GM23338 (cell line): ENCODE results near the gene HACD3. TPM values are rescaled to one million over a fixed set of nuclear protein-coding genes. Genes with fewer than 3 reads are reported as not detected.

Experiments used
- ATAC-seq: fragments of 200-7000 bp; cut with Tn5 transposase; 3 replicates; pipeline ENCODE4 v1.9.1; 2020
- DNase-seq: peaks from one replicate; pipeline ENCODE4 v3.0.0-alpha.2; 2015; ENCODE audit warnings: low spot score
- H2AFZ ChIP-seq: fragments of 200-600 bp; sonication (generic); 2 replicates; pipeline ENCODE4 v1.8.0; 2016; ENCODE audit warnings: antibody characterized with exemption, mild to moderate bottlenecking, moderate library complexity
- H3F3A ChIP-seq: fragments of 200-600 bp; sonication (generic); replicated peaks from 2 replicates; pipeline ENCODE4 v1.8.0; 2017; ENCODE audit warnings: antibody characterized with exemption, mixed run types, low read depth
- H3K27ac ChIP-seq: fragments of 200-600 bp; sonication (generic); 2 replicates; pipeline ENCODE4 v1.6.1; 2016; ENCODE audit warnings: low read depth
- H3K27me3 ChIP-seq: fragments of 200-600 bp; sonication (generic); 2 replicates; pipeline ENCODE4 v1.8.0; 2016; ENCODE audit warnings: mild to moderate bottlenecking, mixed run types, moderate library complexity; ENCODE audit not compliant: insufficient read depth
- H3K36me3 ChIP-seq: fragments of 200-600 bp; sonication (generic); 2 replicates; pipeline ENCODE4 v1.8.0; 2016; ENCODE audit warnings: mild to moderate bottlenecking; ENCODE audit not compliant: insufficient read depth
- H3K4me1 ChIP-seq: fragments of 200-600 bp; sonication (generic); 2 replicates; pipeline ENCODE4 v1.8.0; 2016; ENCODE audit warnings: mild to moderate bottlenecking, moderate library complexity; ENCODE audit not compliant: insufficient read depth
- H3K4me2 ChIP-seq: fragments of 200-600 bp; sonication (generic); 2 replicates; pipeline ENCODE4 v1.7.1; 2017; ENCODE audit warnings: mixed run types
- H3K4me3 ChIP-seq: fragments of 200-600 bp; sonication (generic); 2 replicates; pipeline ENCODE4 v1.6.1; 2016; ENCODE audit warnings: mixed run types
- H3K79me2 ChIP-seq: fragments of 200-600 bp; sonication (generic); replicated peaks from 2 replicates; pipeline ENCODE4 v1.8.0; 2017; ENCODE audit warnings: mild to moderate bottlenecking; ENCODE audit not compliant: insufficient read depth
- H3K9me2 ChIP-seq: fragments of 200-600 bp; sonication (generic); 2 replicates; pipeline ENCODE4 v1.8.0; 2017; ENCODE audit not compliant: insufficient read depth
- H4K20me1 ChIP-seq: fragments of 200-600 bp; sonication (generic); replicated peaks from 2 replicates; pipeline ENCODE4 v1.8.0; 2017; ENCODE audit warnings: mild to moderate bottlenecking; ENCODE audit not compliant: insufficient read depth
- H3K27ac Mint-ChIP-seq: 2 replicates; pipeline ENCODE4 v1.8.0; 2020; ENCODE audit warnings: inconsistent platforms, mild to moderate bottlenecking, moderate library complexity, mixed read lengths
- H3K27me3 Mint-ChIP-seq: 3 replicates; pipeline ENCODE4 v1.8.0; 2022; ENCODE audit warnings: low read depth, mild to moderate bottlenecking, moderate library complexity, mixed read lengths, inconsistent platforms; ENCODE audit not compliant: insufficient read depth, poor library complexity
- H3K36me3 Mint-ChIP-seq: 3 replicates; pipeline ENCODE4 v1.8.0; 2021; ENCODE audit warnings: low read depth, mild to moderate bottlenecking, inconsistent platforms, moderate library complexity, mixed read lengths
- H3K4me1 Mint-ChIP-seq: 3 replicates; pipeline ENCODE4 v1.8.0; 2020; ENCODE audit warnings: mild to moderate bottlenecking, inconsistent platforms, mixed read lengths
- H3K4me3 Mint-ChIP-seq: 3 replicates; pipeline ENCODE4 v1.8.0; 2021; ENCODE audit warnings: moderate library complexity, mild to moderate bottlenecking, inconsistent platforms, mixed read lengths
- H3K9me3 Mint-ChIP-seq: 3 replicates; pipeline ENCODE4 v1.8.0; 2020; ENCODE audit warnings: moderate library complexity, mild to moderate bottlenecking, inconsistent platforms, mixed read lengths
- CREB1 ChIP-seq: fragments of 250-450 bp; sonication (Bioruptor Pico); IDR thresholded peaks from 2 replicates; pipeline ENCODE4 v1.5.0; 2020; ENCODE audit warnings: low read depth, mild to moderate bottlenecking, moderate library complexity
- CTCF ChIP-seq, 2 experiments: fragments of 200-600 bp in 1 of 2; sonication (generic) in 1 of 2; conservative IDR thresholded peaks; 2 replicates each; pipeline versions ENCODE4 v1.5.1 to v1.6.1; 2016 to 2017; ENCODE audit warnings: antibody characterized with exemption in 2 of 2, low read depth in 2 of 2, mild to moderate bottlenecking in 2 of 2, moderate library complexity in 1 of 2
- ETS1 ChIP-seq: IDR thresholded peaks from 2 replicates; pipeline ENCODE4 v1.6.1; 2016; ENCODE audit warnings: antibody characterized with exemption
- EZH2 ChIP-seq: fragments of 200-600 bp; sonication (generic); IDR thresholded peaks from one replicate; pipeline ENCODE4 v1.8.0; 2017; ENCODE audit warnings: antibody characterized with exemption, mild to moderate bottlenecking, low read depth; ENCODE audit not compliant: unreplicated experiment
- EZH2phosphoT487 ChIP-seq: fragments of 200-600 bp; sonication (generic); IDR thresholded peaks from one replicate; pipeline ENCODE4 v1.8.1; 2018; ENCODE audit warnings: antibody characterized with exemption; ENCODE audit not compliant: unreplicated experiment
- JUNB ChIP-seq: IDR thresholded peaks from one replicate; pipeline ENCODE4 v1.6.1; 2016; ENCODE audit warnings: antibody characterized with exemption; ENCODE audit not compliant: unreplicated experiment
- NANOG ChIP-seq: IDR thresholded peaks from 2 replicates; pipeline ENCODE4 v1.6.1; 2016; ENCODE audit warnings: antibody characterized with exemption, borderline replicate concordance
- POLR2AphosphoS5 ChIP-seq: IDR thresholded peaks from 2 replicates; pipeline ENCODE4 v1.6.1; 2016; ENCODE audit warnings: antibody characterized with exemption, low read depth
- STAT1 ChIP-seq: IDR thresholded peaks from one replicate; pipeline ENCODE4 v1.6.1; 2016; ENCODE audit warnings: antibody characterized with exemption; ENCODE audit not compliant: unreplicated experiment
- ZNF114 ChIP-seq: fragments of 250-450 bp; sonication (Bioruptor Pico); IDR thresholded peaks from 2 replicates; pipeline ENCODE4 v1.5.0; 2020; ENCODE audit warnings: mild to moderate bottlenecking, moderate library complexity
- ZNF331 ChIP-seq: fragments of 250-450 bp; sonication (Bioruptor Pico); IDR thresholded peaks from 2 replicates; pipeline ENCODE4 v1.5.0; 2020; ENCODE audit warnings: low read depth, mild to moderate bottlenecking, moderate library complexity
- ZNF462 ChIP-seq: fragments of 250-450 bp; sonication (Bioruptor Pico); IDR thresholded peaks from 2 replicates; pipeline ENCODE4 v1.5.0; 2020; ENCODE audit warnings: mild to moderate bottlenecking, moderate library complexity
- polyA plus RNA-seq: library from polyadenylated mRNA; unstranded; fragments of >200 nt; fragmentation: Nextera tagmentation; extraction: Ambion mirVana; gene quantifications from 2 replicates; pipeline ENCODE4 v1.2.1, GENCODE V29; 2016
- total RNA-seq: library from RNA; depleted of rRNA; stranded (reverse); fragments of >200 nt; shearing (Covaris generic); gene quantifications from 2 replicates; pipeline ENCODE4 v1.2.3, GENCODE V29; 2014
- TF ChIP-seq, protein P1 (sequence below): IDR thresholded peaks from one replicate; pipeline ENCODE4 v1.6.1; 2018; ENCODE audit warnings: antibody characterized with exemption; ENCODE audit not compliant: unreplicated experiment

Gene HACD3
- total and polyA plus RNA-seq, 2 experiments from 2014 or later: 123 to 131 TPM

- no peaks in the 10 kb centered on the region for H3K79me2 ChIP-seq
- Mint-ChIP-seq H3K9me3 (no peaks in the 10 kb centered on the region), H3K4me1 (no peaks in the 10 kb centered on the region), H3K27ac (no peak overlapping the region), H3K27me3 (no peaks in the 10 kb centered on the region), H3K36me3 (peaks cover 65% of the 10 kb centered on the region), H3K4me3 (no peak overlapping the region)
- no peaks in the 10 kb centered on the region for H3K4me1 ChIP-seq
- no peaks in the 10 kb centered on the region for H4K20me1 ChIP-seq
- H3K27me3 ChIP-seq: no peaks in the 10 kb centered on the region
- H3K9me2 ChIP-seq: no peaks in the 10 kb centered on the region
- H2AFZ ChIP-seq: no peak overlapping the region
- H3K4me2 ChIP-seq: no peak overlapping the region
- DNase-seq: no peak
- ATAC-seq: no peak
- no peaks in the 10 kb centered on the region for H3F3A ChIP-seq
- no peak for TF ChIP-seq ETS1
- TF ChIP-seq ZNF462 (CRISPR knock-in tag): no peak
- no peak for TF ChIP-seq CTCF (conservative IDR thresholded peaks at IDR 0.05; ENCODE audit: low read depth in 2 of 2)
- TF ChIP-seq CREB1 (CRISPR knock-in tag): no peak
- no peak for TF ChIP-seq JUNB
- no peak for TF ChIP-seq POLR2AphosphoS5
- TF ChIP-seq EZH2phosphoT487: no peak
- TF ChIP-seq EZH2: no peak
- TF ChIP-seq ZNF331 (CRISPR knock-in tag): no peak
- TF ChIP-seq, protein P1, sequence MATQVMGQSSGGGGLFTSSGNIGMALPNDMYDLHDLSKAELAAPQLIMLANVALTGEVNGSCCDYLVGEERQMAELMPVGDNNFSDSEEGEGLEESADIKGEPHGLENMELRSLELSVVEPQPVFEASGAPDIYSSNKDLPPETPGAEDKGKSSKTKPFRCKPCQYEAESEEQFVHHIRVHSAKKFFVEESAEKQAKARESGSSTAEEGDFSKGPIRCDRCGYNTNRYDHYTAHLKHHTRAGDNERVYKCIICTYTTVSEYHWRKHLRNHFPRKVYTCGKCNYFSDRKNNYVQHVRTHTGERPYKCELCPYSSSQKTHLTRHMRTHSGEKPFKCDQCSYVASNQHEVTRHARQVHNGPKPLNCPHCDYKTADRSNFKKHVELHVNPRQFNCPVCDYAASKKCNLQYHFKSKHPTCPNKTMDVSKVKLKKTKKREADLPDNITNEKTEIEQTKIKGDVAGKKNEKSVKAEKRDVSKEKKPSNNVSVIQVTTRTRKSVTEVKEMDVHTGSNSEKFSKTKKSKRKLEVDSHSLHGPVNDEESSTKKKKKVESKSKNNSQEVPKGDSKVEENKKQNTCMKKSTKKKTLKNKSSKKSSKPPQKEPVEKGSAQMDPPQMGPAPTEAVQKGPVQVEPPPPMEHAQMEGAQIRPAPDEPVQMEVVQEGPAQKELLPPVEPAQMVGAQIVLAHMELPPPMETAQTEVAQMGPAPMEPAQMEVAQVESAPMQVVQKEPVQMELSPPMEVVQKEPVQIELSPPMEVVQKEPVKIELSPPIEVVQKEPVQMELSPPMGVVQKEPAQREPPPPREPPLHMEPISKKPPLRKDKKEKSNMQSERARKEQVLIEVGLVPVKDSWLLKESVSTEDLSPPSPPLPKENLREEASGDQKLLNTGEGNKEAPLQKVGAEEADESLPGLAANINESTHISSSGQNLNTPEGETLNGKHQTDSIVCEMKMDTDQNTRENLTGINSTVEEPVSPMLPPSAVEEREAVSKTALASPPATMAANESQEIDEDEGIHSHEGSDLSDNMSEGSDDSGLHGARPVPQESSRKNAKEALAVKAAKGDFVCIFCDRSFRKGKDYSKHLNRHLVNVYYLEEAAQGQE: no peak
- TF ChIP-seq STAT1: no peak
- TF ChIP-seq ZNF114 (CRISPR knock-in tag): no peak
- no peak for TF ChIP-seq NANOG
- H3K36me3 ChIP-seq: peaks cover 46% of the 10 kb centered on the region
- no peak overlapping the region for H3K4me3 ChIP-seq
- no peak overlapping the region for H3K27ac ChIP-seq
Observed at GRCh38 chr15:65571971-65572370, 41.7 kb downstream of the HACD3 start.
